ENCODE data around the gene DIS3L2. TPM values are rescaled to one million over a fixed set of nuclear protein-coding genes. Genes with fewer than 3 reads are reported as not detected.

DIS3L2 gene
- total RNA-seq, 4 donors from 2014 or later, result 22.2 to 31.6 (median 27.8) TPM

DNA sequence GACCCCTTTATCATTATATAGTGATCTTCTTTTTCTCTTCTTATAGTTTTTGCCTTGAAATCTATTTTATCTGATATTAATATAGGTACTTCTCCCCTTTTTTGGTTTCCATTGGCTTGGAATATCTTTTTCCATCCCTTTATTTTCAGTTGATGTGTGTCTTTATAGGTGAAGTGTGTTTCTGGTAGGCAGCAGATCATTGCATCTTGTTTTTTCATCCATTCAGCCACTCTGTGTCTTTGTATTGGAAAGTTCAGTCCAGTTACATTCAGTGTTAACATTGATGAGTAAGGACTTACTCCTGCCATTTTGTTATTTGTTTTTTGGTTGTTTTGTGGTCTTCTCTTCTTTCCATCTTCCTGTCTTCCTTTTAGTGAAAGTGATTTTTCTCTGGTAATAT lies 133.4 kb downstream of the DIS3L2 start:
- ATAC-seq (ENCODE audit: low FRiP score) (no peak), DNase-seq (ENCODE audit: low spot score) (no peak)
- no peak for TF ChIP-seq CTCF (IDR thresholded peaks at IDR 0.05)

DNA sequence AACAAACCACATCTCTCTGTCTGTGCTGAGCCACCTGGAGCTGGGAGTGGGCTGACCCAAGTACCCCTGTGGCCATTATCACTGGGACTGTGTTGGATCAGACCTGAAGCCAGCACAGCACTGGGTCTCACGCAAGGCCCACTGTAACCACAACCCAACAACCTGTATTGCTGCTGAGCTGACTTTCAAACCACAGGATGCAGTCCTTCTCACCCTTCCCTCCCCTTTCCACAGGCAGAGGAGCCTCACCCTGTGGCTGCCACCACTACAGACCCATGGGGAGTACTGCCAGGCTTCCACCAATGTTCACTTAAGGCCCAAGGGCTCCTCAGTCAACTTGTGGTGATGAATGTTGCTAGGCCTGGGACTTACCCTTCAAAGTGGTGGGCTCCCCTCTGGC lies 135.7 kb downstream of the DIS3L2 start:
- no peak for ATAC-seq (ENCODE audit: low FRiP score)
- no peak for TF ChIP-seq CTCF (IDR thresholded peaks at IDR 0.05)
- no peak for DNase-seq (ENCODE audit: low spot score)

- DNase-seq (ENCODE audit: low spot score) (no peak), ATAC-seq (ENCODE audit: low FRiP score) (no peak)
- no peak for TF ChIP-seq CTCF (IDR thresholded peaks at IDR 0.05)
These were observed 136.2 kb downstream of the DIS3L2 start for GRCh38 chr2:232097758-232098157.

DNA sequence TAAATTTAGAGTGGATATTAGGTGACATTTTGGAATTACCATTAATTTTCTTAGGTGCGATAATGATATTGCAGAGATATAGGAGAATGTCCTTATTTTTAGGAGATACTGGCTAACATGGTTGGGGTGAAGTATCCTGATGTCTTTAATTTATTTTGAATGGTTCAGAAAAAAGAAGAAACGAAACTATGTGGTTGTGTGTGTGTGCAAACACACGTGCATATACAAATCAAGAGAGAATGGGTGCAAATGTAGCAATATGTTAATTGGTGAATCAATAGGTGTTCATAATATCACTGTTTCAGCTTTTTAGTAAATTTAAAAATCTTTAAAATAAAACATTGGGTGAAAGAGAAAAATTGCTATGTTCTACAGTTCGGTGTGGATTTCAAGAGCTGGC lies 140.9 kb downstream of the DIS3L2 start:
- no peak for ATAC-seq (ENCODE audit: low FRiP score)
- DNase-seq (ENCODE audit: low spot score), result no peak
- TF ChIP-seq CTCF (IDR thresholded peaks at IDR 0.05), result no peak

DNA sequence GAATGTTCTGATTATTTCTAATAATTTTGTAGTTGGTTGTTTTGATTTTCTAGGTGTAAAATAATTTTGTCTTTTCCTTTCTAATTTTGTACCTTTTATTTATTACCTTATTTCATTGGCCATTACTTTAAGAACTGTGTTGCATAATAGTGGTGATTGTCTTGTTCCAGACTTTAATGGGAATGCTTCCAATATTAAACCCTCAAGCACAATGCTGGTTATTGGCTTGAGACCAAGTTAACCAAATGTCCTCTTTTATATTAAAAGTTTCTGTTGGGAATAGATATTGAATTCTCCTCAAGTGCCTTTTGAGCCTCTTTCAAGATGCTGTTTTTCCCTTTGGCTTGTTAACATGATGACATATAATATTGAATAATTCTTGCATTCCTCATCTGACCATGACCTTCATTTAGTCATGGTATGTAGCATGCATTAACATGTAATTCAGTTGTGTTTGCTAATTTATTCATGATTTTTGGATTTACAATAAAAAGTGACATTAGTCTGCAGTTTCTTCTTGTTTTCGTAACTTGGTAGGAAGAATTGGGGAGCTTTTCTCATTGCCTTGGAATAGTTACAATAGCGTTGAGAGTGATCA lies 141.7 kb downstream of the DIS3L2 start:
- no peak for DNase-seq (ENCODE audit: low spot score)
- TF ChIP-seq CTCF (IDR thresholded peaks at IDR 0.05), result no peak
- no peak for ATAC-seq (ENCODE audit: low FRiP score)

- ATAC-seq (ENCODE audit: low FRiP score), result no peak
- DNase-seq (ENCODE audit: low spot score), result no peak
- no peak for TF ChIP-seq CTCF (IDR thresholded peaks at IDR 0.05)
These were observed 142.6 kb downstream of the DIS3L2 start for GRCh38 chr2:232104076-232104646.

DNA sequence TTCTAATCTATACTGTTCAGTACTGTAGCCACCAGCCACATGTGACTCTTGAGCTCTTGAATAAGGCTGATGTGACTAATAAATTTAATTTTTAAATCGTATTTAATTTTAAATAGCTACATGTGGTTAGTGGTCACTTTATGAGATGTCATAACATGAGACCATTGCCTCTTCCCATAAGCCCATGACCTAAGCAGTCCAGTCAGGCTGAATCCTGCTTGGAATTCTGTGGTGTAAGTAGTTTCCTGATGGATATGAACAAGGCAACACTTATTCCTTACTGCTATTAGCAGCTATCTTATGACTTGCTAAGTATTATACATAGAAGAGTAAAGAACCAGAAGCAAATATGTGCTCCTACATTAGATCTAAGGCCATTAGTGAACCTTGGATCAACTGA lies 150.0 kb downstream of the DIS3L2 start:
- no peak for TF ChIP-seq CTCF (IDR thresholded peaks at IDR 0.05)
- DNase-seq (ENCODE audit: low spot score) (no peak), ATAC-seq (ENCODE audit: low FRiP score) (no peak)

Measured in omental fat pad (tissue), 4 donors.